ENCODE measurements around the gene ALKBH7.
"Not testable (repeated sequence)": the region's sequence is repeated elsewhere in the genome, so short reads cannot be mapped to it uniquely, and the experiment has no call there.

ALKBH7 gene

GRCh38 chr19:6372594-6373095 is at the start of gene ALKBH7:
Gene ALKBH7 (plus strand): TSS chr19:6372794. CDS start chr19:6372821, 27 bp downstream.
- peak; percentile 87 to 91 for DNase-seq (ENCODE audit: low read depth in 2 of 2)

GRCh38 chr19:6324757-6325156 is 47.8 kb upstream of the ALKBH7 start:
- DNase-seq (ENCODE audit: low read depth in 2 of 2) = no peak

- DNase-seq (ENCODE audit: low read depth in 2 of 2) = no peak
Observed at GRCh38 chr19:6325614-6326013, 47.0 kb upstream of the ALKBH7 start.

GRCh38 chr19:6326815-6327214 is 45.8 kb upstream of the ALKBH7 start:
- DNase-seq (ENCODE audit: low read depth in 2 of 2) = no peak

GRCh38 chr19:6333439-6333838 is 39.2 kb upstream of the ALKBH7 start, which contains the start of gene ACER1:
Gene ACER1 (minus strand): TSS chr19:6333612. CDS start chr19:6333551, 61 bp downstream.
- no peak for DNase-seq (ENCODE audit: low read depth in 2 of 2)

- DNase-seq (ENCODE audit: low read depth in 2 of 2) = no peak
Observed at GRCh38 chr19:6334490-6335285, 37.9 kb upstream of the ALKBH7 start.

GRCh38 chr19:6340493-6341201 is 31.9 kb upstream of the ALKBH7 start:
- DNase-seq (ENCODE audit: low read depth in 2 of 2) = no peak

- DNase-seq (ENCODE audit: low read depth in 2 of 2) = no peak
Observed at GRCh38 chr19:6343462-6343861, 29.1 kb upstream of the ALKBH7 start.

- DNase-seq (ENCODE audit: low read depth in 2 of 2) = not testable (repeated sequence)
Observed at GRCh38 chr19:6349271-6349670, 23.3 kb upstream of the ALKBH7 start.

GRCh38 chr19:6350688-6351087 is 21.9 kb upstream of the ALKBH7 start:
- no peak for DNase-seq (ENCODE audit: low read depth in 2 of 2)

- no peak for DNase-seq (ENCODE audit: low read depth in 2 of 2)
Observed at GRCh38 chr19:6352381-6353165, 20.0 kb upstream of the ALKBH7 start.

GRCh38 chr19:6354098-6354674 is 18.4 kb upstream of the ALKBH7 start:
- DNase-seq (ENCODE audit: low read depth in 2 of 2) = no peak

GRCh38 chr19:6355321-6356040 is 17.1 kb upstream of the ALKBH7 start:
- not testable (repeated sequence) for DNase-seq (ENCODE audit: low read depth in 2 of 2)

- DNase-seq (ENCODE audit: low read depth in 2 of 2) = no peak
Observed at GRCh38 chr19:6357174-6357573, 15.4 kb upstream of the ALKBH7 start.

- DNase-seq (ENCODE audit: low read depth in 2 of 2) = no peak
Observed at GRCh38 chr19:6358003-6358402, 14.6 kb upstream of the ALKBH7 start.

GRCh38 chr19:6359568-6360341 is 12.8 kb upstream of the ALKBH7 start:
- DNase-seq (ENCODE audit: low read depth in 2 of 2) = no peak

GRCh38 chr19:6360445-6360844 is 12.1 kb upstream of the ALKBH7 start:
- not testable (repeated sequence) for DNase-seq (ENCODE audit: low read depth in 2 of 2)

- not testable (repeated sequence) for DNase-seq (ENCODE audit: low read depth in 2 of 2)
Observed at GRCh38 chr19:6360857-6361216, 11.8 kb upstream of the ALKBH7 start.

- DNase-seq (ENCODE audit: low read depth in 2 of 2) = no peak
Observed at GRCh38 chr19:6362027-6362350, 10.6 kb upstream of the ALKBH7 start.

GRCh38 chr19:6362351-6362801 is 10.2 kb upstream of the ALKBH7 start:
- DNase-seq (ENCODE audit: low read depth in 2 of 2) = no peak
